Activated CD8-positive, alpha-beta memory T cell treated with anti-CD3 and anti-CD28 coated beads, Interleukin-2, amount 50 U/mL, for 1 hour (primary cell): ENCODE measurements around the gene ADAM10.

Experiments
- DNase-seq: peaks from one replicate; pipeline ENCODE4 v3.0.0-alpha.2; 2020; ENCODE audit errors: extremely low read depth

The ADAM10 gene

GRCh38 chr15:58551764-58552504 is 197.6 kb downstream of the ADAM10 start:
- no peak for DNase-seq

- no peak for DNase-seq
These were observed 198.3 kb downstream of the ADAM10 start for GRCh38 chr15:58551084-58551763.

- no peak for DNase-seq
These were observed 199.8 kb downstream of the ADAM10 start for GRCh38 chr15:58549785-58550074.

- DNase-seq, result no peak
These were observed 200.3 kb downstream of the ADAM10 start for GRCh38 chr15:58549013-58549784.

GRCh38 chr15:58548308-58549012 is 201.0 kb downstream of the ADAM10 start:
- no peak for DNase-seq

- DNase-seq, result no peak
These were observed 201.7 kb downstream of the ADAM10 start for GRCh38 chr15:58547628-58548307.

GRCh38 chr15:58546635-58547627 is 202.6 kb downstream of the ADAM10 start:
- no peak for DNase-seq

- no peak for DNase-seq
These were observed 203.4 kb downstream of the ADAM10 start for GRCh38 chr15:58546066-58546591.

GRCh38 chr15:58545307-58546065 is 204.0 kb downstream of the ADAM10 start:
- no peak for DNase-seq

- DNase-seq, result no peak
These were observed 204.8 kb downstream of the ADAM10 start for GRCh38 chr15:58544756-58545155.

GRCh38 chr15:58543664-58544335 is 205.7 kb downstream of the ADAM10 start:
- no peak for DNase-seq

- no peak for DNase-seq
These were observed 208.0 kb downstream of the ADAM10 start for GRCh38 chr15:58541410-58542087.

GRCh38 chr15:58539548-58539947 is 210.0 kb downstream of the ADAM10 start:
- no peak for DNase-seq

- no peak for DNase-seq
These were observed 210.6 kb downstream of the ADAM10 start for GRCh38 chr15:58538901-58539300.
